ENCODE results near the gene CFAP52. TPM values are rescaled to one million over a fixed set of nuclear protein-coding genes. Genes with fewer than 3 reads are reported as not detected.

CFAP52 gene
- total RNA-seq, 1 experiment from 2014 or later, result not detected

DNA sequence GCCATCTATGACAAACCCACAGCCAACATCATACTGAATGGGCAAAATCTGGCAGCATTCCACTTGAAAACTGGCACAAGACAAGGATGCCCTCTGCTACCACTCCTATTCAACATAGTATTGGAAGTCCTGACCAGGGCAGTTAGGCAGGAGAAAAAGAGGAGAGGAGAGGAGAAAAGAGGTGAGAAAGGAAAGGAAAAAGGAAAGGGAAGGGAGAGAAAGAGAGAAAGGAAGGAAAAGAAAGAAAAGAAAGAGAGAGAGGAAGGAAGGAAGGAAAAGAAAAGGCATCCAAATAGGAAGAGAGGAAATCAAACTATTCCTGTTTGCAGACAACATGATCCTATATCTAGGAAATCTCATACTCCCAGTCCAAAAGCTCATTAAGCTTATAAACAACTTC is 12.3 kb upstream of the CFAP52 start:
- no peak overlapping the region for H3K4ac ChIP-seq (ENCODE audit: low read depth, low read length)
- no peak overlapping the region for H3K14ac ChIP-seq (ENCODE audit: insufficient read depth, low read length)
- H3K27ac Mint-ChIP-seq, result no peak overlapping the region
- H3K18ac ChIP-seq (ENCODE audit: insufficient read length, low read depth, low read length), result no peak overlapping the region
- no peak overlapping the region for H4K5ac ChIP-seq (ENCODE audit: insufficient read length, low read depth, low read length)
- H2AK5ac ChIP-seq (ENCODE audit: insufficient read length, low read length), result no peak overlapping the region
- TF ChIP-seq, protein P1, sequence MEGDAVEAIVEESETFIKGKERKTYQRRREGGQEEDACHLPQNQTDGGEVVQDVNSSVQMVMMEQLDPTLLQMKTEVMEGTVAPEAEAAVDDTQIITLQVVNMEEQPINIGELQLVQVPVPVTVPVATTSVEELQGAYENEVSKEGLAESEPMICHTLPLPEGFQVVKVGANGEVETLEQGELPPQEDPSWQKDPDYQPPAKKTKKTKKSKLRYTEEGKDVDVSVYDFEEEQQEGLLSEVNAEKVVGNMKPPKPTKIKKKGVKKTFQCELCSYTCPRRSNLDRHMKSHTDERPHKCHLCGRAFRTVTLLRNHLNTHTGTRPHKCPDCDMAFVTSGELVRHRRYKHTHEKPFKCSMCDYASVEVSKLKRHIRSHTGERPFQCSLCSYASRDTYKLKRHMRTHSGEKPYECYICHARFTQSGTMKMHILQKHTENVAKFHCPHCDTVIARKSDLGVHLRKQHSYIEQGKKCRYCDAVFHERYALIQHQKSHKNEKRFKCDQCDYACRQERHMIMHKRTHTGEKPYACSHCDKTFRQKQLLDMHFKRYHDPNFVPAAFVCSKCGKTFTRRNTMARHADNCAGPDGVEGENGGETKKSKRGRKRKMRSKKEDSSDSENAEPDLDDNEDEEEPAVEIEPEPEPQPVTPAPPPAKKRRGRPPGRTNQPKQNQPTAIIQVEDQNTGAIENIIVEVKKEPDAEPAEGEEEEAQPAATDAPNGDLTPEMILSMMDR (conservative IDR thresholded peaks at IDR 0.05), result no peak
- H3K27me3 ChIP-seq (ENCODE audit: insufficient read depth, low read length), result no peaks in the 10 kb centered on the region
- H3K27me3 Mint-ChIP-seq (ENCODE audit: low read depth), result no peaks in the 10 kb centered on the region; the same call in 1 of the 2 replicates
- no peaks in the 10 kb centered on the region for H3K23me2 ChIP-seq (ENCODE audit: insufficient read length, low read depth, low read length, poor library complexity, severe bottlenecking)
- H3K9ac ChIP-seq (ENCODE audit: extremely low read depth, insufficient read length, low read length), result no peak overlapping the region
- no peaks in the 10 kb centered on the region for H3K4me1 Mint-ChIP-seq
- no peak overlapping the region for H3K4me3 Mint-ChIP-seq
- no peak overlapping the region for H2BK15ac ChIP-seq (ENCODE audit: low read depth, low read length)
- H3K4me1 ChIP-seq (ENCODE audit: insufficient read depth, low read length), result no peaks in the 10 kb centered on the region
- no peak overlapping the region for H2BK120ac ChIP-seq (ENCODE audit: low read depth, low read length, poor library complexity, severe bottlenecking)
- H2BK20ac ChIP-seq (ENCODE audit: low read depth, low read length, poor library complexity, severe bottlenecking), result no peak overlapping the region
- no peaks in the 10 kb centered on the region for H3K79me2 ChIP-seq (ENCODE audit: insufficient read depth, low read length)
- H2BK12ac ChIP-seq (ENCODE audit: insufficient read length, low read depth, low read length), result no peak overlapping the region
- no peak overlapping the region for H4K91ac ChIP-seq (ENCODE audit: insufficient read length, low read depth, low read length)
- no peaks in the 10 kb centered on the region for H4K20me1 ChIP-seq (ENCODE audit: control insufficient read depth, insufficient read depth, insufficient read length)
- H3K36me3 Mint-ChIP-seq (ENCODE audit: insufficient read depth in 1 of 3, low read depth in 3 of 3), result peaks cover 7 to 16% (median 13%) of the 10 kb centered on the region in 3 experiments; a peak in 6 of 7 replicates
- no peaks in the 10 kb centered on the region for H3K9me3 ChIP-seq (ENCODE audit: control insufficient read depth, low read depth, low read length)
- H3K27ac ChIP-seq (ENCODE audit: insufficient read length, low read depth, low read length), result no peak overlapping the region
- no peaks in the 10 kb centered on the region; a peak in 1 of 5 replicates for H3K9me3 Mint-ChIP-seq
- H3T11ph ChIP-seq (ENCODE audit: low read length), result no peak overlapping the region
- no peak overlapping the region for H3K56ac ChIP-seq (ENCODE audit: insufficient read length, low read depth, low read length)
- H3K23ac ChIP-seq (ENCODE audit: insufficient read length, low read depth, low read length), result no peak overlapping the region
- H2AFZ ChIP-seq (ENCODE audit: low read length), result no peak overlapping the region
- no peak overlapping the region for H2BK5ac ChIP-seq (ENCODE audit: insufficient read length, low read length)
- H3K79me1 ChIP-seq (ENCODE audit: insufficient read depth, low read depth, low read length, poor library complexity, severe bottlenecking), result no peaks in the 10 kb centered on the region
- H4K8ac ChIP-seq (replicated peaks; ENCODE audit: insufficient read length, low read depth, low read length), result no peak overlapping the region
- DNase-seq, result no peak
- H3K4me2 ChIP-seq (ENCODE audit: insufficient read depth, insufficient read length, low read length), result no peak overlapping the region

Measured in H9 (cell line).